DMS153 treated with DMSO at 0.1 percent for 48 hours (cell line): ENCODE results near the gene ARX.

Source experiments
- DNase-seq: peaks from one replicate; lab custom pipeline; 2025; ENCODE audit not compliant: unreplicated experiment; lab: John Stamatoyannopoulos, UW

The ARX gene

GRCh38 chrX:25001808-25002660 lies 13.7 kb downstream of the ARX start:
- no peak for DNase-seq

- no peak for DNase-seq
Observed at GRCh38 chrX:24999511-24999910, 16.3 kb downstream of the ARX start.

GRCh38 chrX:24996096-24996709 lies 19.6 kb downstream of the ARX start:
- no peak for DNase-seq

GRCh38 chrX:24993879-24994278 lies 21.9 kb downstream of the ARX start:
- DNase-seq = no peak

- no peak for DNase-seq
Observed at GRCh38 chrX:24990535-24990934, 25.2 kb downstream of the ARX start.

- DNase-seq = no peak
Observed at GRCh38 chrX:24988314-24988713, 27.5 kb downstream of the ARX start.

GRCh38 chrX:24987731-24988130 lies 28.0 kb downstream of the ARX start:
- DNase-seq = no peak

GRCh38 chrX:24985120-24985519 lies 30.6 kb downstream of the ARX start:
- no peak for DNase-seq

- DNase-seq = no peak
Observed at GRCh38 chrX:24983931-24984330, 31.8 kb downstream of the ARX start.

- DNase-seq = no peak
Observed at GRCh38 chrX:24982306-24982965, 33.3 kb downstream of the ARX start.

GRCh38 chrX:24981030-24981429 lies 34.7 kb downstream of the ARX start:
- DNase-seq = no peak

GRCh38 chrX:24979081-24979480 lies 36.7 kb downstream of the ARX start:
- DNase-seq = no peak

- no peak for DNase-seq
Observed at GRCh38 chrX:24969812-24970211, 46.0 kb downstream of the ARX start.

- DNase-seq = no peak
Observed at GRCh38 chrX:24965372-24965771, 50.4 kb downstream of the ARX start.

- DNase-seq = no peak
Observed at GRCh38 chrX:24963823-24964222, 51.9 kb downstream of the ARX start.

- DNase-seq = no peak
Observed at GRCh38 chrX:24961809-24962208, 54.0 kb downstream of the ARX start.

- DNase-seq = no peak
Observed at GRCh38 chrX:24956828-24957227, 58.9 kb downstream of the ARX start.

- no peak for DNase-seq
Observed at GRCh38 chrX:24955372-24955930, 60.3 kb downstream of the ARX start.

GRCh38 chrX:24954732-24955131 lies 61.0 kb downstream of the ARX start:
- no peak for DNase-seq
